GM21717 (cell line): Measurements from ENCODE around the gene RAPGEF4.

Experiments used
- ATAC-seq: cut with Tn5 transposase; IDR thresholded peaks from one replicate; pipeline ENCODE4 v1.9.1; 2021; ENCODE audit warnings: mild to moderate bottlenecking, moderate library complexity; ENCODE audit not compliant: unreplicated experiment

Gene RAPGEF4

GRCh38 chr2:172962082-172962481 is 226.4 kb downstream of the RAPGEF4 start:
- no peak for ATAC-seq

- ATAC-seq, result no peak
These were observed 227.2 kb downstream of the RAPGEF4 start for GRCh38 chr2:172962824-172963223.

- ATAC-seq, result no peak
These were observed 229.0 kb downstream of the RAPGEF4 start for GRCh38 chr2:172964511-172965139.

GRCh38 chr2:172965433-172966212 is 230.0 kb downstream of the RAPGEF4 start:
- ATAC-seq, result no peak

GRCh38 chr2:172967036-172967982 is 231.7 kb downstream of the RAPGEF4 start:
- no peak for ATAC-seq

- ATAC-seq, result no peak
These were observed 232.4 kb downstream of the RAPGEF4 start for GRCh38 chr2:172968061-172968469.

GRCh38 chr2:172969166-172969565 is 233.5 kb downstream of the RAPGEF4 start:
- ATAC-seq, result no peak

GRCh38 chr2:172969609-172970008 is 234.0 kb downstream of the RAPGEF4 start:
- ATAC-seq, result no peak

GRCh38 chr2:172970660-172971059 is 235.0 kb downstream of the RAPGEF4 start:
- ATAC-seq, result no peak

GRCh38 chr2:172972005-172972619 is 236.5 kb downstream of the RAPGEF4 start:
- no peak for ATAC-seq

- ATAC-seq, result no peak
These were observed 239.1 kb downstream of the RAPGEF4 start for GRCh38 chr2:172974762-172975161.

- ATAC-seq, result no peak
These were observed 240.5 kb downstream of the RAPGEF4 start for GRCh38 chr2:172976116-172976515.

- no peak for ATAC-seq
These were observed 241.2 kb downstream of the RAPGEF4 start for GRCh38 chr2:172976816-172977215.

GRCh38 chr2:172977270-172978062 is 241.8 kb downstream of the RAPGEF4 start:
- ATAC-seq, result no peak

- no peak for ATAC-seq
These were observed 242.4 kb downstream of the RAPGEF4 start for GRCh38 chr2:172978063-172978383.

GRCh38 chr2:172985139-172985892 is 249.7 kb downstream of the RAPGEF4 start:
- no peak for ATAC-seq

GRCh38 chr2:172986040-172986439 is 250.4 kb downstream of the RAPGEF4 start:
- ATAC-seq, result no peak

GRCh38 chr2:172988728-172989127 is 253.1 kb downstream of the RAPGEF4 start:
- no peak for ATAC-seq

- no peak for ATAC-seq
These were observed 255.4 kb downstream of the RAPGEF4 start for GRCh38 chr2:172991031-172991430.

GRCh38 chr2:172993139-172993538 is 257.5 kb downstream of the RAPGEF4 start:
- ATAC-seq, result no peak
